Liver (tissue), 9 donors: ENCODE results near the gene IP6K1. TPM values are rescaled to one million over a fixed set of nuclear protein-coding genes. Genes with fewer than 3 reads are reported as not detected.
"Not testable (repeated sequence)": the region's sequence is repeated elsewhere in the genome, so short reads cannot be mapped to it uniquely, and the experiment has no call there.

Experiments
- DNase-seq: peaks from one replicate; pipeline ENCODE4 v3.0.0-alpha.2; 2017; ENCODE audit warnings: low spot score
- H3K27ac ChIP-seq, 2 donors: one replicate each; pipeline ENCODE4 v1.7.0; 2013; ENCODE audit warnings: inconsistent platforms in 2 of 2, low read length in 2 of 2, control low read depth in 1 of 2, low read depth in 1 of 2, mild to moderate bottlenecking in 1 of 2
- H3K27me3 ChIP-seq, 4 donors: one replicate each; pipeline versions ENCODE4 v1.6.1 to v1.7.0; 2013; ENCODE audit warnings: low read length in 3 of 4, inconsistent platforms in 1 of 4, mild to moderate bottlenecking in 1 of 4, moderate library complexity in 1 of 4; ENCODE audit not compliant: control insufficient read depth in 4 of 4, insufficient read depth in 4 of 4
- H3K36me3 ChIP-seq, 4 donors: one replicate each; pipeline versions ENCODE4 v1.6.1 to v1.7.0; 2013; ENCODE audit warnings: low read length in 3 of 4, mild to moderate bottlenecking in 3 of 4, low read depth in 1 of 4, moderate library complexity in 1 of 4; ENCODE audit not compliant: control insufficient read depth in 4 of 4, insufficient read depth in 3 of 4
- H3K4me1 ChIP-seq, 4 donors: one replicate each; pipeline versions ENCODE4 v1.6.1 to v1.7.0; 2013; ENCODE audit warnings: low read length in 3 of 4, mild to moderate bottlenecking in 3 of 4, moderate library complexity in 1 of 4; ENCODE audit not compliant: control insufficient read depth in 4 of 4, insufficient read depth in 4 of 4
- H3K4me3 ChIP-seq, 3 donors: one replicate each; pipeline versions ENCODE4 v1.6.1 to v1.7.0; 2013; ENCODE audit warnings: low read length in 3 of 3, control low read depth in 1 of 3, low read depth in 1 of 3, mild to moderate bottlenecking in 1 of 3
- H3K9ac ChIP-seq, 2 donors: one replicate each; pipeline ENCODE4 v1.7.0; 2013; ENCODE audit warnings: low read length in 2 of 2, mild to moderate bottlenecking in 2 of 2, moderate library complexity in 2 of 2, control low read depth in 1 of 2, low read depth in 1 of 2
- H3K9me3 ChIP-seq, 4 donors: one replicate each; pipeline versions ENCODE4 v1.6.1 to v1.7.0; 2013; ENCODE audit warnings: low read length in 3 of 4; ENCODE audit not compliant: control insufficient read depth in 4 of 4
- GABPA ChIP-seq, 2 donors: IDR thresholded peaks in 1 of 2; conservative IDR thresholded peaks in 1 of 2; 2 replicates each; pipeline ENCODE4 v1.6.1; 2016; ENCODE audit warnings: antibody characterized with exemption in 2 of 2, mild to moderate bottlenecking in 1 of 2, moderate library complexity in 1 of 2
- HNF4A ChIP-seq, 2 donors: conservative IDR thresholded peaks; 2 replicates each; pipeline ENCODE4 v1.6.1; 2016; ENCODE audit warnings: antibody characterized with exemption in 2 of 2, mild to moderate bottlenecking in 2 of 2
- HNF4G ChIP-seq: IDR thresholded peaks from 2 replicates; pipeline ENCODE4 v1.6.1; 2016; ENCODE audit warnings: antibody characterized with exemption
- JUND ChIP-seq, 2 donors: IDR thresholded peaks; 2 replicates each; pipeline ENCODE4 v1.6.1; 2016; ENCODE audit warnings: antibody characterized with exemption in 2 of 2
- RXRA ChIP-seq, 2 donors: IDR thresholded peaks; 2 replicates each; pipeline ENCODE4 v1.6.1; 2017 to 2018; ENCODE audit warnings: antibody characterized with exemption in 2 of 2, mild to moderate bottlenecking in 1 of 2
- SP1 ChIP-seq: IDR thresholded peaks from 2 replicates; pipeline ENCODE4 v1.6.1; 2018; ENCODE audit warnings: antibody characterized with exemption, mild to moderate bottlenecking
- TAF1 ChIP-seq: conservative IDR thresholded peaks from 2 replicates; pipeline ENCODE4 v1.6.1; 2016; ENCODE audit warnings: antibody characterized with exemption, mild to moderate bottlenecking
- YY1 ChIP-seq: IDR thresholded peaks from 2 replicates; pipeline ENCODE4 v1.6.1; 2016; ENCODE audit warnings: antibody characterized with exemption, mild to moderate bottlenecking
- WGBS: extraction: QIAGEN DNeasy Blood & Tissue Kit; methylation state at CpG from one replicate; pipeline ENCODE4 v1.1.7; 2013; 5-methylcytosine and 5-hydroxymethylcytosine counted together
- polyA plus RNA-seq, 2 donors: library from polyadenylated mRNA; stranded (reverse) in 1 of 2; unstranded in 1 of 2; fragments of 200-250 nt in 1 of 2; fragments of >200 nt in 1 of 2; fragmentation: Nextera tagmentation in 1 of 2; extraction: Ambion mirVana in 1 of 2; gene quantifications; one replicate each; pipeline versions ENCODE4 v1.2.1 to v1.2.3, GENCODE V29; 2013 to 2015
- total RNA-seq, 2 donors: library from RNA; depleted of rRNA; stranded (reverse); fragments of >200 nt; gene quantifications; one replicate each; pipeline ENCODE4 v1.2.3, GENCODE V29; 2014
- TF ChIP-seq, protein P1 (sequence below): IDR thresholded peaks from 2 replicates; pipeline ENCODE4 v1.6.1; 2016; ENCODE audit warnings: antibody characterized with exemption, mild to moderate bottlenecking
- donor health status: healthy.
- donor health status: healthy.
- donor health status: healthy.
- donor health status: healthy.
- donor health status: healthy.

Gene IP6K1
- total and polyA plus RNA-seq, 4 donors = 6.6 to 32.3 (median 18.1) TPM

DNA sequence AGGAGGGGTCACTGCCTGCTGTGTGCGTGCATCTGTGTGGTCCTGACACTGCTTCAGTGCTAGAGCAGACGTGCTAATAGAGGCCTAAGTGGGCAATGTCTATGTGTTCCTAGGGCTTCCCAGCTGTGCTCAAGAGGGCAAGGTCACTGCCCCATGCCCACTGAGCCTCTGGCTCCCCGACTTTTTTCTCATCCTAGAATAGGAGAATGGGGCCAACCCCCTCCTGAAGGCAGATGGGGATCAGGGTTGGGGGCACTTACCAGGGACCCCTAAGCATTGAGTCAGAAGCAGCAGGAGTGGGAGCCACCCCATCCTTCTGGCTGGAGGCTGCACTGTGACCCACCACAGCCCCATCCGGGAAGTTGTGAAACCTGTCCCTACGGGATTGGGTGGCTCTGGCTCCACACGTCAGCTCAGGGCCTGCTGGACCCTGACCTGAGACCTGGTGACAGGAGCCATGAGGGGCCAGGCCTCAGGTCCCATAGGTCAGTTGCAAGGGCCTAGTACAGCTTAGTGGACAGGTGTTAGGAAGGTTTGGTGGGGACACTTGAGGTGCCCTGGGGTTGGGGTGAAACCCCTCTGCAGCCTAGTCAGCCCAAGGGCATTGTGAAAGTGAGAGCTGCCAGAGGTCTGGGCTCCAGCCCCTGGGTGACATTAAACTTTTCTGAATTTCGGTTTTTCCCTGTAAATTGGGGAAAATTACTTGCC is 97.8 kb downstream of the IP6K1 start:
- Histone ChIP-seq H3K9ac (peak overlapping the region; percentile 84 to 99), H3K4me3 (peak overlapping the region; percentile 86 to 92 (median 92)), H3K4me1 (peaks cover 8 to 33% (median 26%) of the 10 kb centered on the region in 4 donors), H3K27ac (peak overlapping the region; percentile 88 to 97), H3K36me3 (peaks cover 6 to 10% (median 8%) of the 10 kb centered on the region in 4 donors)
- not testable (repeated sequence) for H3K9me3 ChIP-seq, H3K27me3 ChIP-seq
- TF ChIP-seq, protein P1, sequence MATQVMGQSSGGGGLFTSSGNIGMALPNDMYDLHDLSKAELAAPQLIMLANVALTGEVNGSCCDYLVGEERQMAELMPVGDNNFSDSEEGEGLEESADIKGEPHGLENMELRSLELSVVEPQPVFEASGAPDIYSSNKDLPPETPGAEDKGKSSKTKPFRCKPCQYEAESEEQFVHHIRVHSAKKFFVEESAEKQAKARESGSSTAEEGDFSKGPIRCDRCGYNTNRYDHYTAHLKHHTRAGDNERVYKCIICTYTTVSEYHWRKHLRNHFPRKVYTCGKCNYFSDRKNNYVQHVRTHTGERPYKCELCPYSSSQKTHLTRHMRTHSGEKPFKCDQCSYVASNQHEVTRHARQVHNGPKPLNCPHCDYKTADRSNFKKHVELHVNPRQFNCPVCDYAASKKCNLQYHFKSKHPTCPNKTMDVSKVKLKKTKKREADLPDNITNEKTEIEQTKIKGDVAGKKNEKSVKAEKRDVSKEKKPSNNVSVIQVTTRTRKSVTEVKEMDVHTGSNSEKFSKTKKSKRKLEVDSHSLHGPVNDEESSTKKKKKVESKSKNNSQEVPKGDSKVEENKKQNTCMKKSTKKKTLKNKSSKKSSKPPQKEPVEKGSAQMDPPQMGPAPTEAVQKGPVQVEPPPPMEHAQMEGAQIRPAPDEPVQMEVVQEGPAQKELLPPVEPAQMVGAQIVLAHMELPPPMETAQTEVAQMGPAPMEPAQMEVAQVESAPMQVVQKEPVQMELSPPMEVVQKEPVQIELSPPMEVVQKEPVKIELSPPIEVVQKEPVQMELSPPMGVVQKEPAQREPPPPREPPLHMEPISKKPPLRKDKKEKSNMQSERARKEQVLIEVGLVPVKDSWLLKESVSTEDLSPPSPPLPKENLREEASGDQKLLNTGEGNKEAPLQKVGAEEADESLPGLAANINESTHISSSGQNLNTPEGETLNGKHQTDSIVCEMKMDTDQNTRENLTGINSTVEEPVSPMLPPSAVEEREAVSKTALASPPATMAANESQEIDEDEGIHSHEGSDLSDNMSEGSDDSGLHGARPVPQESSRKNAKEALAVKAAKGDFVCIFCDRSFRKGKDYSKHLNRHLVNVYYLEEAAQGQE = peak; percentile 76
- TF ChIP-seq YY1 = peak; percentile 46
- TF ChIP-seq GABPA (IDR thresholded peaks at IDR 0.05 in 1 of 2, conservative IDR thresholded peaks at IDR 0.05 in 1 of 2) = peak in 1 of 2 donors; percentile 81
- TF ChIP-seq HNF4A (conservative IDR thresholded peaks at IDR 0.05) = peak; percentile 90 to 91
- TF ChIP-seq HNF4G = peak; percentile 61
- peak; percentile 65 to 67 for TF ChIP-seq RXRA (IDR thresholded peaks at IDR 0.05)
- peak in 1 of 2 donors; percentile 6 for TF ChIP-seq JUND (IDR thresholded peaks at IDR 0.05)
- TF ChIP-seq TAF1 = peak; percentile 62
- peak; percentile 82 for TF ChIP-seq SP1
- WGBS = 37% methylated on average over 7 of the region's 7 CpGs
- DNase-seq = peak; percentile 76

DNA sequence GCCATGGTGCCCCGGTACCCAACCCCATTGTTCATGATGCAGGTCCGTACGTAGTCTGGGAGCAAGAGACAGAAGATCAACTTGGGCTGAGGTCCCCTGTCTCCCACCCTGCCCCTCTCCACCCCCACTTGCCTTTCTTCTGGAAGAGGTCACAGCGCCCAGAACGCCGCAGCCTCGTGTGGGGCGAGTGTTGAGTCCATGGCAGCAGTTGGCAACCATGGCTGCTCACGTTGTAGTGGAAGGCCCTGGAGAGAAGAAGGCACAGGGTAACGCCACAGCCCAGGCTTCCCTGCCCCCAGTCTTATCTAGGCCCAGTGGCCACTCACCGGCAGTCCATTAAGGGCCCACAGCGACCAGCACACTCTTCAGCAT is 98.9 kb downstream of the IP6K1 start:
- H3K9me3 ChIP-seq, H3K27me3 ChIP-seq, DNase-seq, H3K9ac ChIP-seq: not testable (repeated sequence)
- H3K27ac ChIP-seq = peak overlapping the region; percentile 68 to 88
- peaks cover 8 to 33% (median 26%) of the 10 kb centered on the region in 4 donors for H3K4me1 ChIP-seq
- WGBS = 63% methylated on average over 12 of the region's 12 CpGs
- peak overlapping the region; percentile 21 to 92 (median 76) for H3K4me3 ChIP-seq
- H3K36me3 ChIP-seq = peaks cover 14 to 21% (median 18%) of the 10 kb centered on the region in 4 donors

DNA sequence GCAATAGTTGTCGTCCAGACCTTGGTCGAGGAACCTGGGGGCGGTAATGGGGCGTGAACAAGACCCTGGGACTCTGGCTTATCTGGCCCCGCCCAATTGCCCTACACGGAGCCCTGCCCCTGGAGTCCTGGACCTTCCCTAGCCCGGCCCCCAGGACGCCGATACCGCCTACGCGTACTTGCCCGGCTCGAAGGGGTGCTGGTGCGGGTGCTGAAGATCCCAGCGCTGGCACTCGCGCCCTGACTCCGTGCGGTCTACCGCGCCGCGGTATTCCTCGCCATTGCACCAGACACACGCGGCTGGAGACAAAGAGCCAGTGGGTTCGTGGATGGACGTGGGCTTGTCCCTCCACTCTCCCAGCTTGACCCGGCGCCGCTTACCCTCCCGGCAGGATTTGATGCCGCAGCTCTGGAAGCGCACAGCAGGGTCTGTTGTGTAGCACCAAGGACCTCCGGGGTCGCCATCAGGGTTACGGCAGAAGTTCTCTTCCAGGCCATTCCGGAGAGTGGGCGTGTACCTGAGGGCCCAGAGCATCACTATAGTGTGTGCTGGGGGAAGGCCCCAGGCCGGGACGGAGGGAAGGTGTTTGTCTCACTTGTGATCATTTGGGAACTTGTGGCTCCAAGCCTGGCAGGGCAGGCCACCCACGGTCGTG is 99.4 kb downstream of the IP6K1 start:
- Histone ChIP-seq H3K4me3 (peak overlapping the region in 2 of 3 donors; percentile 21 to 92), H3K36me3 (peaks cover 14 to 26% (median 23%) of the 10 kb centered on the region in 4 donors), H3K4me1 (peaks cover 8 to 33% (median 26%) of the 10 kb centered on the region in 4 donors), H3K27ac (peak overlapping the region in 1 of 2 donors; percentile 88)
- H3K9me3 ChIP-seq, H3K27me3 ChIP-seq, H3K9ac ChIP-seq: not testable (repeated sequence)
- DNase-seq = peak; percentile 88
- 24% methylated on average over 44 of the region's 44 CpGs for WGBS

DNA sequence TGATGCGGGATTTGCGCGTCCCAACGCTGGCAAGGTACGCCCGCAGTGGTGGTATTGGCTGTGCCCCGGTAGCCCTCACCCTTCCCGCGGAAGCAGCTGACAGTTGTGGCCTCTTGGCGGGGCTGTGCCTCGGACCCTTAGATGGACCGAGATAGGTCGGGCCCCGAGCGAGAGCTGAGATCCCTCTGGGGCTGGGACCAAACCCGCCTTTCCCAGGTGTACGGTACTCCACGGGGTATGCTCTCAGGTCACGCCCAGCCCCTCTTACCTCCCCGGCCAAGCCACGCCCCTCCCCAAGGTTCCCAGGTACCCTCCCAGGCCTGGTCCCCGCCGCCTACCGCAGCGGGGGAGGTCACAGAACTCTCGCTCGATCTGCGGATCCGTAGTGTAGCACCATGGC is 100.0 kb downstream of the IP6K1 start:
- not testable (repeated sequence) for H3K9ac ChIP-seq, H3K27ac ChIP-seq, H3K27me3 ChIP-seq, H3K9me3 ChIP-seq
- H3K36me3 ChIP-seq = peaks cover 14 to 30% (median 28%) of the 10 kb centered on the region in 4 donors
- DNase-seq = peak; percentile 68
- peak overlapping the region in 1 of 3 donors; percentile 92 for H3K4me3 ChIP-seq
- peaks cover 7 to 29% (median 24%) of the 10 kb centered on the region in 4 donors for H3K4me1 ChIP-seq
- WGBS = 44% methylated on average over 25 of the region's 29 CpGs

DNA sequence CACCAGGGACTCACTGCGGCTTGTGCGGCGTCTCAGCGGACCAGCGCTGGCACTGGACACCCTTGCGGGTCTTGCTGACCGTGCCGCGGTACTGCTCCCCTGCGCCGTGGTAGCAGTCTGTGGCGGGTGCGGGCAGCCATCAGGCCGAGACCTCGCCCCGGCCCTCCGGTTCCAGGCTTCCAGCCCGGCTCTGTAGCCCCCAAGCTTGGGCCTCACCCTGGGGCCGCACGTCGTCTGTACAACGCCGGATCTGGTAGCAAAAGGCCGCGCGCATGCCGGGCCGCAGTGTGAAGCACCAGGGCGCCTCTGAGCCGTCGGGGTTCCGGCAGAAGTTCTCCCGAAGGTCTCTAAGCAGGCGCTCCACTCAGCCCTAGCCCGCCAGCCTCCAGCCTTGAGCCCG is 100.5 kb downstream of the IP6K1 start:
- not testable (repeated sequence) for H3K9me3 ChIP-seq, H3K4me3 ChIP-seq, H3K27ac ChIP-seq, DNase-seq, H3K27me3 ChIP-seq, H3K9ac ChIP-seq
- H3K36me3 ChIP-seq = peaks cover 14 to 35% (median 32%) of the 10 kb centered on the region in 4 donors
- peaks cover 5 to 24% (median 19%) of the 10 kb centered on the region in 4 donors for H3K4me1 ChIP-seq
- 55% methylated on average over 33 of the region's 36 CpGs for WGBS

DNA sequence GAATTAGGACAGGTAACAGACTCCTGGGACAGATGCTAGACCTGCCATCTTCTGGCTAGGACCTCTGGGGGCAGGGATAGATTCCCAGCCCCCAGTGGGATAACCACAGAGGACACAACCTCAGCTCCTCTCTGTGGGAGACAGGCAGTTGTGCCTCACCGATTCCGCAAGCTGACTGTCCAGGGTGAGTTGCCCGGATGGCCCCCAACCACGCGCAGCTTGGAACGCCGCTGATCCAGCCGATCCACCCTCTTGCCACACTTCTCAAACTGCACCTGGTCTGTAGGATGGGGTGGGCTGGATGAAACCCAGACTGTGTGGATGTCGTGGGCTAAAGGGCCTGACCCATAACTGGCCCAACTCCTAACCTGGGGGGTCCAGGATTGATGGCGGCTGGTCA is 101.2 kb downstream of the IP6K1 start:
- WGBS = 95% methylated on average over 10 of the region's 10 CpGs
- not testable (repeated sequence) for H3K9me3 ChIP-seq, DNase-seq, H3K4me3 ChIP-seq, H3K27me3 ChIP-seq, H3K9ac ChIP-seq, H3K27ac ChIP-seq
- Histone ChIP-seq H3K36me3 (peaks cover 14 to 42% (median 40%) of the 10 kb centered on the region in 4 donors), H3K4me1 (peaks cover 3 to 21% (median 11%) of the 10 kb centered on the region in 4 donors)
